ENCODE measurements around the gene COL4A4. TPM values are rescaled to one million over a fixed set of nuclear protein-coding genes. Genes with fewer than 3 reads are reported as not detected.

Gene COL4A4
- polyA plus RNA-seq, 2 of the 4 experiments (the other 2 are of a cell fraction): 1.7 to 6.8 TPM

GRCh38 chr2:226999661-227000060 is 164.3 kb downstream of the COL4A4 start:
- no peak for TF ChIP-seq RAD21 (conservative IDR thresholded peaks at IDR 0.05 in 1 of 2, IDR thresholded peaks at IDR 0.05 in 1 of 2)
- no peak for TF ChIP-seq ESRRA (IDR thresholded peaks at IDR 0.05; ENCODE audit: borderline replicate concordance, low read length)
- TF ChIP-seq RARB (CRISPR knock-in tag; IDR thresholded peaks at IDR 0.05): no peak
- TF ChIP-seq, protein P1, sequence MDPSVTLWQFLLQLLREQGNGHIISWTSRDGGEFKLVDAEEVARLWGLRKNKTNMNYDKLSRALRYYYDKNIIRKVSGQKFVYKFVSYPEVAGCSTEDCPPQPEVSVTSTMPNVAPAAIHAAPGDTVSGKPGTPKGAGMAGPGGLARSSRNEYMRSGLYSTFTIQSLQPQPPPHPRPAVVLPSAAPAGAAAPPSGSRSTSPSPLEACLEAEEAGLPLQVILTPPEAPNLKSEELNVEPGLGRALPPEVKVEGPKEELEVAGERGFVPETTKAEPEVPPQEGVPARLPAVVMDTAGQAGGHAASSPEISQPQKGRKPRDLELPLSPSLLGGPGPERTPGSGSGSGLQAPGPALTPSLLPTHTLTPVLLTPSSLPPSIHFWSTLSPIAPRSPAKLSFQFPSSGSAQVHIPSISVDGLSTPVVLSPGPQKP (IDR thresholded peaks at IDR 0.05; ENCODE audit: low read depth, low read length): no peak
- no peak for TF ChIP-seq NR3C1 (IDR thresholded peaks at IDR 0.05)
- no peaks in the 10 kb centered on the region for H3K9me3 ChIP-seq
- WGBS (ENCODE audit: missing lambda C conversion rate): 87% methylated on average over 2 of the region's 2 CpGs
- ATAC-seq (no peak), DNase-seq (ENCODE audit: low read depth in 1 of 2, low spot score in 1 of 2) (no peak), FAIRE-seq (no peak)
- H3K4me3 ChIP-seq: no peak overlapping the region
- CTCF ChIA-PET: no interaction called here
- peaks cover 6% of the 10 kb centered on the region; the same call in 2 of the 3 replicates for H3K4me1 ChIP-seq
- POLR2A ChIA-PET: no interaction called here
- no peak overlapping the region for H3K27ac ChIP-seq
- no peak overlapping the region for H3K4me2 ChIP-seq

DNA sequence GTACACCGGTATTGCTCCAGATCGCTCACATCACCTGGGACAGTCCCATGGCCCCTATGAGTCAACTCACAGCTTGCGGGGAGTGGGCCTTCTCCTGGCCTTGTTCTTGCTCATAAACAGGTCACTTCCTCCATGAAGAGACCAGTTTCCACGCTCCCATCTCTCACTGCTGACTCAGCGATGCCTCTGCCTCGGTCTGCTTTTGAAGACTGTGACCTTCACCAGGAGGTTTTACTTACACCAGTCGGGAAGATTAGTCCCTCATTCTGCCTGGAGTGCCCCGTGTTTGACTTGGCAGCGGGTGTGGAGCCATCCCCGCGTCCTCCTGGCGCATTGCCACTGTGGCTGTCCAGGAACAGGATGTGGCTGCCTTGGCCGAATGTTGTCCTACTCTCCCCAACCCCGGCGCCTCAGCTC is 168.4 kb downstream of the COL4A4 start:
- ATAC-seq: peak; percentile 55 to 71; a peak in 5 of 6 replicates
- TF ChIP-seq MAFK (IDR thresholded peaks at IDR 0.05; ENCODE audit: partially characterized antibody) (peak; percentile 84), MAX (IDR thresholded peaks at IDR 0.05) (no peak), EP300 (IDR thresholded peaks at IDR 0.05) (no peak)
- ChIA-PET POLR2A (no interaction called here), CTCF (no interaction called here)
- H3K4me1 ChIP-seq: peaks cover 6% of the 10 kb centered on the region; the same call in 2 of the 3 replicates
- FAIRE-seq: no peak
- DNase-seq (ENCODE audit: low read depth in 1 of 2, low spot score in 1 of 2): peak in 1 of 2 experiments; percentile 51
- H3K9me3 ChIP-seq: no peaks in the 10 kb centered on the region
- H3K4me3 ChIP-seq: no peak overlapping the region
- peak overlapping the region; percentile 24; the same call in 2 of the 3 replicates for H3K4me2 ChIP-seq
- peak overlapping the region in 1 of 2 experiments; percentile 15; a peak in 1 of 6 replicates for H3K27ac ChIP-seq
- WGBS (ENCODE audit: missing lambda C conversion rate): 47% methylated on average over 15 of the region's 15 CpGs

GRCh38 chr2:226994775-226995174 is 169.2 kb downstream of the COL4A4 start:
- TF ChIP-seq PHF8 (IDR thresholded peaks at IDR 0.05; ENCODE audit: borderline replicate concordance, low read depth) (no peak), RNF2 (IDR thresholded peaks at IDR 0.05; ENCODE audit: borderline replicate concordance, low read depth) (no peak), MAX (IDR thresholded peaks at IDR 0.05) (no peak), MAFK (IDR thresholded peaks at IDR 0.05; ENCODE audit: partially characterized antibody) (no peak), EP300 (IDR thresholded peaks at IDR 0.05) (no peak), CBX8 (IDR thresholded peaks at IDR 0.05) (no peak), HOXB13 (CRISPR knock-in tag; IDR thresholded peaks at IDR 0.05; ENCODE audit: low read depth) (no peak), KDM1A (IDR thresholded peaks at IDR 0.05; ENCODE audit: low read depth) (no peak), RAD21 (conservative IDR thresholded peaks at IDR 0.05 in 1 of 2, IDR thresholded peaks at IDR 0.05 in 1 of 2) (no peak), MYC (IDR thresholded peaks at IDR 0.05; ENCODE audit: borderline replicate concordance, low read length) (no peak)
- TF ChIP-seq, protein P2, sequence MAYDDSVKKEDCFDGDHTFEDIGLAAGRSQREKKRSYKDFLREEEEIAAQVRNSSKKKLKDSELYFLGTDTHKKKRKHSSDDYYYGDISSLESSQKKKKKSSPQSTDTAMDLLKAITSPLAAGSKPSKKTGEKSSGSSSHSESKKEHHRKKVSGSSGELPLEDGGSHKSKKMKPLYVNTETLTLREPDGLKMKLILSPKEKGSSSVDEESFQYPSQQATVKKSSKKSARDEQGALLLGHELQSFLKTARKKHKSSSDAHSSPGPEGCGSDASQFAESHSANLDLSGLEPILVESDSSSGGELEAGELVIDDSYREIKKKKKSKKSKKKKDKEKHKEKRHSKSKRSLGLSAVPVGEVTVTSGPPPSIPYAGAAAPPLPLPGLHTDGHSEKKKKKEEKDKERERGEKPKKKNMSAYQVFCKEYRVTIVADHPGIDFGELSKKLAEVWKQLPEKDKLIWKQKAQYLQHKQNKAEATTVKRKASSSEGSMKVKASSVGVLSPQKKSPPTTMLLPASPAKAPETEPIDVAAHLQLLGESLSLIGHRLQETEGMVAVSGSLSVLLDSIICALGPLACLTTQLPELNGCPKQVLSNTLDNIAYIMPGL (CRISPR knock-in tag; IDR thresholded peaks at IDR 0.05; ENCODE audit: borderline replicate concordance): no peak
- CTCF ChIA-PET: interaction anchor here (0.9 to 2.3 kb wide), 3 partner anchors 10 to 1325 kb away, joined by 3 to 11 read pairs (median 4); no protein-coding TSS in a partner anchor
- FAIRE-seq (no peak), DNase-seq (ENCODE audit: low read depth in 1 of 2, low spot score in 1 of 2) (peak in 1 of 2 experiments; percentile 11), ATAC-seq (peak in 1 of 2 experiments; percentile 70; a peak in 4 of 6 replicates)
- no peaks in the 10 kb centered on the region for H3K9me3 ChIP-seq
- POLR2A ChIA-PET: no interaction called here
- no peak overlapping the region for H3K4me2 ChIP-seq
- H3K4me1 ChIP-seq: peaks cover 6% of the 10 kb centered on the region; the same call in 2 of the 3 replicates
- no peak overlapping the region for H3K4me3 ChIP-seq
- WGBS (ENCODE audit: missing lambda C conversion rate): 85% methylated on average over 4 of the region's 4 CpGs
- H3K27ac ChIP-seq: no peak overlapping the region
